Spleen (tissue), 7 donors: ENCODE measurements around the gene KCNJ8.
"Not testable (repeated sequence)": the region's sequence is repeated elsewhere in the genome, so short reads cannot be mapped to it uniquely, and the experiment has no call there.

Experiments used
- POLR2A ChIP-seq, 3 donors: fragments of 450-650 bp; IDR thresholded peaks; one replicate each; pipeline ENCODE4 v1.5.1; 2017; ENCODE audit warnings: antibody characterized with exemption in 3 of 3, mild to moderate bottlenecking in 1 of 3
- TF ChIP-seq, protein P1 (sequence below), 11 experiments: fragments of 200-600 bp in 7 of 11; fragments of 450-650 bp in 4 of 11; sonication (generic) in 4 of 11; IDR thresholded peaks in 8 of 11; conservative IDR thresholded peaks in 3 of 11; 1 replicate in 7 of 11; 2 replicates in 4 of 11; pipeline versions ENCODE4 v1.4.0 to v1.8.0; 2016 to 2021; ENCODE audit warnings: antibody characterized with exemption in 11 of 11, inconsistent platforms in 4 of 11, mild to moderate bottlenecking in 1 of 11
- donor health status: DM: no; HTN: no; CAD: no; lungs with moderate emphysema.
- donor health status: DM: no; HTN: no; CAD: no.
- donor health status: DM: no; HTN: no; CAD: no.

DNA sequence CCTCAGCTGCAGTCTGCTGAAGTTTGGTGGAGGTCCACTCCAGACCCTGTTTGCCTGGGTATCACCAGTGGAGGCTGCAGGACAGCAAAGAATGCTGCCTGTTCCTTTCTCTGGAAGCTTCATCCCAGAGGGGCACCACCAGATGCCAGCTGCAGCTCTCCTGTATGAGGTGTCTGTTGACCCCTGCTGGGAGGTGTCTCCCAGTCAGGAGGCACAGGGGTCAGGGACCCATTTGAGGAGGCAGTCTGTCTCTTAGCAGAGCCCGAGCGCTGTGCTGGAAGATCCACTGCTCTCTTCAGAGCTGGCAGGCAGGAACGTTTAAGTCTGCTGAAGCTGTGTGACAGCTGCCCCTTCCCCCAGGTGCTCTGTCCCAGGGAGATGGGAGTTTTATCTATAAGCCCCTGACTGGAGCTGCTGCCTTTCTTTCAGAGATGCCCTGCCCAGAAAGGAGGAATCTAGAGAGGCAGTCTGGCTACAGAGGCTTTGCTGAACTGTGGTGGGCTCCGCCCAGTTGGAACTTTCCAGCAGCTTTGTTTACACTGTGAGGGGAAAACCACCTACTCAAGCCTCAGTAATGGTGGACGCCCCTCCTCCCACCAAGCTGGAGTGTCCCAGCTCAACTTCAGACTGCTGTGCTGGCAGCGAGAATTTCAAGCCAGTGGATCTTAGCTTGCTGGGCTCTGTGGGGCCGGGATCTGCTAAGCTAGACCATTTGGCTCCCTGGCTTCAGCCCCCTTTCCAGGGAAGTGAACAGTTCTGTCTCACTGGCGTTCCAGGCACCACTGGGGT lies 20.5 kb upstream of the KCNJ8 start:
- TF ChIP-seq, protein P1, sequence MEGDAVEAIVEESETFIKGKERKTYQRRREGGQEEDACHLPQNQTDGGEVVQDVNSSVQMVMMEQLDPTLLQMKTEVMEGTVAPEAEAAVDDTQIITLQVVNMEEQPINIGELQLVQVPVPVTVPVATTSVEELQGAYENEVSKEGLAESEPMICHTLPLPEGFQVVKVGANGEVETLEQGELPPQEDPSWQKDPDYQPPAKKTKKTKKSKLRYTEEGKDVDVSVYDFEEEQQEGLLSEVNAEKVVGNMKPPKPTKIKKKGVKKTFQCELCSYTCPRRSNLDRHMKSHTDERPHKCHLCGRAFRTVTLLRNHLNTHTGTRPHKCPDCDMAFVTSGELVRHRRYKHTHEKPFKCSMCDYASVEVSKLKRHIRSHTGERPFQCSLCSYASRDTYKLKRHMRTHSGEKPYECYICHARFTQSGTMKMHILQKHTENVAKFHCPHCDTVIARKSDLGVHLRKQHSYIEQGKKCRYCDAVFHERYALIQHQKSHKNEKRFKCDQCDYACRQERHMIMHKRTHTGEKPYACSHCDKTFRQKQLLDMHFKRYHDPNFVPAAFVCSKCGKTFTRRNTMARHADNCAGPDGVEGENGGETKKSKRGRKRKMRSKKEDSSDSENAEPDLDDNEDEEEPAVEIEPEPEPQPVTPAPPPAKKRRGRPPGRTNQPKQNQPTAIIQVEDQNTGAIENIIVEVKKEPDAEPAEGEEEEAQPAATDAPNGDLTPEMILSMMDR (IDR thresholded peaks at IDR 0.05 in 8 of 11, conservative IDR thresholded peaks at IDR 0.05 in 3 of 11): not testable (repeated sequence)
- not testable (repeated sequence) for TF ChIP-seq POLR2A (IDR thresholded peaks at IDR 0.05)
